Ramos (cell line): ENCODE results near the gene EPO.

Experiments
- in situ Hi-C: fragments of 300-500 bp; cut with MboI; formaldehyde crosslinking; loops from one replicate; pipeline ENCODE4 v1.14.3; 2022; ENCODE audit warnings: low sequenced_read_pairs; ENCODE audit not compliant: unreplicated experiment

The EPO gene

DNA sequence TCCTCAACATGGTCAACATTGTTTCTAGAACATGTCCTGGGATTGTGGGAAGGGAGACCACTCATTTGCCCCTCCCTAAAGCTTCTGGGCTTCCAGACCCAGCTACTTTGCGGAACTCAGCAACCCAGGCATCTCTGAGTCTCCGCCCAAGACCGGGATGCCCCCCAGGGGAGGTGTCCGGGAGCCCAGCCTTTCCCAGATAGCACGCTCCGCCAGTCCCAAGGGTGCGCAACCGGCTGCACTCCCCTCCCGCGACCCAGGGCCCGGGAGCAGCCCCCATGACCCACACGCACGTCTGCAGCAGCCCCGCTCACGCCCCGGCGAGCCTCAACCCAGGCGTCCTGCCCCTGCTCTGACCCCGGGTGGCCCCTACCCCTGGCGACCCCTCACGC, at the start of gene EPO:
EPO (plus strand) TSS at position 190 of the 392 bp plus-strand sequence. CDS start 513 bp downstream, outside the sequence.
- in situ Hi-C loops: no loop called here

- in situ Hi-C loops: no loop called here
Measured at GRCh38 chr7:100671353-100672327, 48.6 kb upstream of the EPO start.

DNA sequence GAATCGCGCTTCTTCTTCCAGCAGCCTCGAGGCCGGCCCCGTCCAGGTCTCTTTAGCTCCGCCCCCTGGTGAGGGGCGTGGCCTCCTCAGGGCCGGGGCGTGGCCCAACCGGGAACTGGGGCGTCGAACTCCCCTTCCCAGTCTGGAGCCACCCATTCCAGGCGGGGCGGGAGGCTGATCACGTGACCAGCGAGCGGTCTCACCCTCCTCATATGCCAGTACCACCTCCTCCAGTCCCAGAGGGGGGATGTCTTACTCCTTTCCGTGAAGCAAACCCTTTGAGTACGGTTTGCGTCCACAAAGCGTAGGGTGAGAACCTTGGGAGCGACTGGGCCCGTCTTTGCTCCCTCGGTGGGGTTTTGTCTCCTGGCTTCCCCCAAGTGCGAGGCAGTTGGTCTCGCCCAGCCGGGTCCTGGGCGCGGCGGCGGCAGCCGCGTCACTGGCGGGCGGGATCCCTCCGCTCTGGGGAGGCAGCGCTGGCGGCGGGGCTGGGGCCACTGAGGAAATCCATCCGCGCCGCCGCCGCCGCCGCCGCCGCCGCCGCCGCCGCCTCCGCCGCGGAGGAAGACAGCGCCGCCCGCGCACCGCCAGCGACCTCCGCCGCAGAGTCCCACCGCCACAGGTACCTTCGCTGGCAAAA, 46.8 kb upstream of the EPO start, which contains the start of gene GNB2:
GNB2 (plus strand) TSS at position 439 of the 640 bp plus-strand sequence. CDS start 2,526 bp downstream, outside the sequence.
- in situ Hi-C loops: no loop called here

- in situ Hi-C loops: no loop called here
Measured at GRCh38 chr7:100673942-100674410, 46.3 kb upstream of the EPO start.

DNA sequence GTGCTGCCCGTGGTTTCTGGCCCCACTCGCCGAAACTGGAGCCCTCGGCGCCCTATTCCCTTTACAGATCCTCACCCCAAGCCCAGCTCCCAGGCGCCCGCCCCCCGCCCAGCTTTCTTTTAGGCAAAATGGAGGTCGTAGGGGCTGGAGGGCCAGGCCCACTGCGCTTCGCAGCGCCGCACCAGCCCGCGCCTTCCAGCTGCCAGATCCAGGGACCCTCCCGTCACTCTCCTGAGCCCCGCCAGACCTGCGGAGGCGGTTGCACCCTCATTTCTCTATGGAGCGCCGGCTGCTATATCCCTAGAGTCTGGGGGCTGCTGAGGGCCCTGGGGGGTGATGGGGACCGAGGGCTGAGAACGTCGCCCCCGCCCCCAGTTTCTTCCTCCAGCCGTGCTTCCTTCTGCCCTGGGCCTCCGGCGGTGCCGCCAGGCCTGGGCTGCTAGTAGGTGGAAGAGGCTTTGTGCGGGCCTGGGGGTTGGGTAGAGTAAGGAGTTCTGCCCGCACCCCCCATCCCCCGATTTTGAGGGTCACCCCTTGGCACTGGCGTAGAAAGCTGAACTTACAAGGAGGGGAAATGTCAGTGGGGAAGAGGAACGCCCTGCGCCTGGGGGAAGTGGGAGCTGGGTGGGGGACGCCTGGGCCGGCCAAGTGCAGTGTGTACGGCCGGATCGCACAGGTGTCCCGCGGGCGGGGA, 45.7 kb upstream of the EPO start:
- in situ Hi-C loops: no loop called here

DNA sequence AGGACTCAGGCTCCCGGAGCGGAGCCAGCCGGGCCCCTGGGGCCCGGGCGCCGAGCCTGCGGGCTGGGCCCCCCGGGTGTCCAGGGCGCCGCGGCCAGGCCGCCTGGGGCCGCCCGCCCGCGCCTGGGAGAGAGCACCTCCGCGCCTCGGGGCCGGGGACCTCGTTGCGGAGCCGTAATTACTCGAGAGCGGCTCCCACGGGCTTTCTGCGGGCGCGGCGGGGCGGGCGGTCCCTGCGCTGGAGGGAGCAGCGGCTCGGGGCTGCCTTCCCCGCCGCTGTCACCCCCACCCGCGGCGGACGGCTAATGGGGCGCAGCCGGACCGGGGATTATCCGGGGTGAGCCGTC, 45.2 kb upstream of the EPO start:
- in situ Hi-C loops: no loop called here

DNA sequence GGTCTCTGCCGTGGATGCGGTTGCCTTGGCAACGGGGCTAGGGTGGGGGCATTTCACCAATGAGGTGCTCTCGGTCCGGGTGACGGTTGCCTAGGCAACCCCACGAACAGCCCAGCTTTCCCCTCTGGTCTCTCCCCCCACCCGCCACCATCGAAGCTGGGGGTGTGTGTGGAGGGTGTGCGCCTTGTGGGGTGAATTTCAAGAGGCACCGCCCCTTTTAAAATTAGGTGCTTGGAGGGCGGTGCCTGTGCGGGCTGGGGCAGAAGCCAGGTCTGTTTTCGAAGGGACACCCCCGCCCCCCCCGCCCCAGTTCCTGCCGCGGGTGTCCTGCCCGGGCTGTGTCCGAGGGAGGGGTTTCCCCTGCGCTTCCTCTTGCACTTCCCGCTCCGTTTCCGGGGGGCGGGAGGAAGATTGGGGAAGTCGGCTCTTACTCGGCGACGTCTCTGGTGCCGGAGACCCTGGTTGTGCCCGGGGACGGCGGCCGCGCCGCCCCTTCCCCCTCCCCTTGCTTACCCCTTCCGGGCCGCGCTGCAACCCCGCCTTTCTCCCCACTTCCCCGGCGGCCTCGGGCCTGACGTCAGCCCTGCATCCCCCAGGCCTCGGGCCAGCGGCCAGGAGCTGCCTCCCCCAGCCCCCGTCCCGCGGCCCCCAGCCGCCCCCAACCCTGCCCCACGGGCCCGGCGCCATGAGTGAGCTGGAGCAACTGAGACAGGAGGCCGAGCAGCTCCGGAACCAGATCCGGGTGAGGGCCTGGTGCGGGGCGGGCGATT, 44.5 kb upstream of the EPO start:
- in situ Hi-C loops: no loop called here

GRCh38 chr7:100676501-100677306, 43.6 kb upstream of the EPO start:
- in situ Hi-C loops: no loop called here

DNA sequence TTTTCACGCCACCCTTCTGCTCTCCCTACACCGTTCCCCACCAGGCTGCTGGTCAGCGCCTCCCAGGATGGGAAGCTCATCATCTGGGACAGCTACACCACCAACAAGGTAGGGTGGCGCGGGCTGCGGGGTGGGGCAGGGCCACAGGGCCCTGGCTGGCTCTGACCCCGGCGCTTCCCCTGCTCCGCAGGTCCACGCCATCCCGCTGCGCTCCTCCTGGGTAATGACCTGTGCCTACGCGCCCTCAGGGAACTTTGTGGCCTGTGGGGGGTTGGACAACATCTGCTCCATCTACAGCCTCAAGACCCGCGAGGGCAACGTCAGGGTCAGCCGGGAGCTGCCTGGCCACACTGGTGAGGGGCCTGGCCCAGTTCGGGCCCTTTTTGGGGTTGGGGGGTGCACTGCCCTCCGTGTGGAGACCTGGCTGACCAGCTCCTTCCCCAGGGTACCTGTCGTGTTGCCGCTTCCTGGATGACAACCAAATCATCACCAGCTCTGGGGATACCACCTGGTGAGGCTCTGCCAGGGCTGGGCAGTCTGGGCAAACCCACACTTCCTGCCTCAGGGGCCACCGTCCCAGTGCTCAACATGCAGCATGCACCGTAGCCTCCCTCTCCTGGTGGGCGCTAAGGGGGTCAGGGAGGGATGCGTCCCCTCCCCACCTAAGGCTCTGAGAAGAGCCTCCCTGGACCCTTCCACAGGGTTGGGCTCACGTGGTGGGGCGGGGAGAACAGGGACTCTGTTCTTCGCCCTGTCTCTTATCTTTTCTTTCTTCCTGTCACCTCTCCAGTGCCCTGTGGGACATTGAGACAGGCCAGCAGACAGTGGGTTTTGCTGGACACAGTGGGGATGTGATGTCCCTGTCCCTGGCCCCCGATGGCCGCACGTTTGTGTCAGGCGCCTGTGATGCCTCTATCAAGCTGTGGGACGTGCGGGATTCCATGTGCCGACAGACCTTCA, 42.7 kb upstream of the EPO start:
- in situ Hi-C loops: no loop called here

GRCh38 chr7:100678291-100678984, 41.8 kb upstream of the EPO start:
- in situ Hi-C loops: no loop called here

DNA sequence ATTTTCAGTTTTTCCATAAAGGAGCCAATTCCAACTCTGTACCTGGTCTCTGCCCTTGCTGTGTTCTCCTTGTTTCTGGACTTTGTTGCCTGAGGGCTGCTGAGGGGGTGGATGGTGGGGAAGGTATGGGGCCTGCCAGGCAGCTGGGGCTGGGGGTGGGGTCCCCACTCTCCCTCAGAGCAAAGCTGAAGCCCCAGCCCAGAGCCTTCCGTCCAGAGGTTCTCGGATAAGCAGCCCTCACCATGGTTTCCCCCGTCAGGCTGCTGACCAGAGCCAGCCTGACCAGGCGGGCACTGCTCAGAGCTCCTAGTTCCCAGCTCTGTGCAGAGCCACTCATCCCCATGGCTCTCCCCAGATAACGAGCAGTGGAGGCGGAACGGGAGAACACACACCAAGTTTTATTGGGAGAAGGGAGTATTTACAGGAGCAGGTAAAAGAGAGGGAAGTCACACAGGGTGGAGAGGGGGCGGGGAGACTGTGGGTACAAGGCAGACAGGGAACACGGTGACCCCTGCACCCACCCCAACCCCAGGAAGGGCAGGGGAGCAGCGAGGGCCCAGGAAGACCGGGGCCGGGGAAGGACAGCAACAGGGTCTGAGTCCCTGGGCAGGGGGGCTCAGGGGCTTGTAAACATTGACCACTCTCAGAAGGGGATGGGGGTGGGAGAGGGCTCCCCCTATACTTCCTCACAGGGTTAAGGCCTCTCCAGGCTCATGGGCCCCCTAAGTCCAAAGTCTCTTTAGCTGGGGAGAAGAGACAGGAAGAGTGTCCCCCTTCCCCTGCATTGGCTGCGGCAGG, 40.9 kb upstream of the EPO start:
- in situ Hi-C loops: no loop called here

DNA sequence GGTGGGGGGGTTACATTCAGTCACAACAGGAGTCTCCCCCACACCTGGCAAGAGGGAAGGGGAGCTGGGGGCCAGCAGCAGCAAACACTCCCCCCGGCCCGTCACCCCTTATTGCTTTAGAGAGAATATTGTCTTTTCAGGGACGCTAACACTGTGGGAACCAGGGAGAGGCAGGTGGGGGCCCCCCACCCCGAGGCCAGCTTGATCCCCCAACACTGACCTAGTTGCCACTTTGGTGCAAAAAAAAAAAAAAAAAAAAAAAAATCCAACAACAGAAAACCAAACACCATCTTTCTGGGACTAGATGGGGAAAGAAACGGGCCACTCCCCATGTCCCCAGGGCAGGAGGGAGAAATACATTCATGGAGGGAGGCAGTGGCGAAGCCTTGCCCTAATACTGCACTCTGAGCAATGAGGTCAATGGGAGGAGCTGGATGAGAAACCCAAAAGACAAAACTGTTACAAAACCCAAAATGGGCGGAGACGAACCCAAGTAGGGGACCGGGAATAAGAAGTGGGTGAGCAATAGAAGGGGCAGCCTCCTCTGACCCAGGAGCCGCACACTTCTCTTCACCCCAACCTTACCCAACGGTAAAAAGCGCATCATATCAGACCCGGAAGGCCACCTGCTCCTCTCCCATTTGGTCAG, 40.2 kb upstream of the EPO start:
- in situ Hi-C loops: no loop called here

- in situ Hi-C loops: no loop called here
Measured at GRCh38 chr7:100680576-100681271, 39.5 kb upstream of the EPO start.

DNA sequence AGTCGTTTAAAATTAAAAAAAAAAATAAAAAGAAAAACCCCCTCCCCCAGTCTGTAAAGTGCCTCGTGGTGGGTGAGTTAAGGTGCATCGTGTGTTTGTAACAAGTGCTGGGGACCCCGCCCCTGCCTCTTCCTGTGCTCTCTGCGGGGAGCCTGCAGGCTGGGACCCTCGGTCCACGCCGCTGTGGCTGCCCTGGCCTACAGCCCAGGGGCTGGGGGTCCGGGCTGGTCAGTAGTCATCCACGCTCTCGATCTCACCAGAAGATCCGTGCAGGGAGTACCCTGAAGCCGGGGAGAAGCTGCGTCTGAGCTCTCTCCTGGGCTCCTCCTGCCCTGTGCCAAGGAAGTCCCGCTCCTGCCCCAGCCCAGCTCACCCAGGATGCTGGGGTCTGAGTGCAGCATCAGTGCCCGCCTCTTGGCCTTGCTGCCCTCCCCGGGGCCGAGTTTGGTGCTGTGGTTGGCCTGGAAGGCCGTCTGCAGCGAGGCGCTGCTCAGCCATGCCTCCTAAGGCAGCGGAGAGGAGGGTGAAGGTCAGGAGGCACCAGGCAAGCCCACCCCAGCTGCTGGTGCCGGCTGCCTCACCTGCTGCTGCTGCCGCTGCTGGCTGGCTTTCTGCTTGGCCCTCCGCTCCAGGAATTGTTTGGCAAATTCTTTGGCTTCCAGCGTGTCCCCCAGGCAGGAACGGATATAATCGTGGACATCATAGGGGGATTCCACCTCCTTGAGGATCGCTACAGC, 38.6 kb upstream of the EPO start:
- in situ Hi-C loops: no loop called here

DNA sequence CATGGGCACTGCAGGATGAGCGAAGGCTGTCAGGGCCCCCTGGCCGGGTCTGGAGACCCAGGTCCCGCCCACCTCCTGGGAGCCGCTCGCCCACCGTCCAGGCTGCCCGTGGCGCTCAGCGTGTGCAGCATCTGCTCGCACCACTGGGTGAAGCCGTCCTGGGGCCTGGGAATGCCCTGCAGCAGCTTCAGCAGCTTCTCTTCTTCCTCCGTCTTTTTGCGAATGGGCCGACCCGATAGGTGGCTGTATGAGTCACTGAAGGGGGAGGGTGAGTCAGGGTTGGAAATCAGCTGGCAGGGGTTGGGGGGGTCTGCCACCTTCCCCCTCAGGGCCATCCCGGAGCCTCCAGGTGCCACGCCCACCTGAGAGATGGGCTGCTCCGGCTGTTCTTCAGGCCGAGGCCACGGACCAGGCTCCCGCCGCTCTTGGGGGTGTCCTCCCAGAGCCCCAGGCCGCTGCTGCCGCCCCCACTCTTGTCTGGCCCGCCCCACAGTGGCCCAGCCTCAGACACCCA, 38.0 kb upstream of the EPO start:
- in situ Hi-C loops: no loop called here
